GM19240 (cell line): ENCODE results near the gene FBLN5.
"Not testable (repeated sequence)": the region's sequence is repeated elsewhere in the genome, so short reads cannot be mapped to it uniquely, and the experiment has no call there.

Experiments
- DNase-seq: peaks from one replicate; pipeline ENCODE4 v3.0.0; 2011; ENCODE audit warnings: low spot score; ENCODE audit not compliant: insufficient read length

FBLN5 gene

GRCh38 chr14:91866511-91867295 lies 80.8 kb downstream of the FBLN5 start:
- no peak for DNase-seq

GRCh38 chr14:91866061-91866460 lies 81.4 kb downstream of the FBLN5 start:
- no peak for DNase-seq

GRCh38 chr14:91862417-91862816 lies 85.1 kb downstream of the FBLN5 start:
- DNase-seq, result no peak

GRCh38 chr14:91861091-91861490 lies 86.4 kb downstream of the FBLN5 start:
- DNase-seq, result no peak

GRCh38 chr14:91860238-91860637 lies 87.3 kb downstream of the FBLN5 start:
- no peak for DNase-seq

- DNase-seq, result no peak
Measured at GRCh38 chr14:91858536-91859275, 88.8 kb downstream of the FBLN5 start.

GRCh38 chr14:91857614-91858013 lies 89.9 kb downstream of the FBLN5 start:
- no peak for DNase-seq

GRCh38 chr14:91854327-91854934 lies 93.1 kb downstream of the FBLN5 start:
- DNase-seq, result no peak

GRCh38 chr14:91851563-91851962 lies 95.9 kb downstream of the FBLN5 start:
- DNase-seq, result no peak

- no peak for DNase-seq
Measured at GRCh38 chr14:91848504-91849001, 98.9 kb downstream of the FBLN5 start.

GRCh38 chr14:91847693-91848092 lies 99.8 kb downstream of the FBLN5 start:
- DNase-seq, result no peak

GRCh38 chr14:91845652-91846051 lies 101.8 kb downstream of the FBLN5 start:
- DNase-seq, result no peak

GRCh38 chr14:91845056-91845455 lies 102.4 kb downstream of the FBLN5 start:
- DNase-seq, result not testable (repeated sequence)

GRCh38 chr14:91844029-91844428 lies 103.5 kb downstream of the FBLN5 start:
- no peak for DNase-seq

- no peak for DNase-seq
Measured at GRCh38 chr14:91843437-91843836, 104.1 kb downstream of the FBLN5 start.

GRCh38 chr14:91841065-91841464 lies 106.4 kb downstream of the FBLN5 start:
- DNase-seq, result no peak

GRCh38 chr14:91839749-91840148 lies 107.7 kb downstream of the FBLN5 start:
- DNase-seq, result no peak

GRCh38 chr14:91837076-91837475 lies 110.4 kb downstream of the FBLN5 start:
- no peak for DNase-seq

- peak; percentile 33 for DNase-seq
Measured at GRCh38 chr14:91835920-91836843, 111.3 kb downstream of the FBLN5 start.

GRCh38 chr14:91835197-91835919 lies 112.1 kb downstream of the FBLN5 start:
- no peak for DNase-seq
